Mammary epithelial cell (primary cell): Measurements from ENCODE around the gene AGXT.

ENCODE experiments used
- CTCF ChIP-seq, 2 donors: IDR thresholded peaks in 1 of 2; conservative IDR thresholded peaks in 1 of 2; 2 replicates each; pipeline ENCODE4 v1.5.1; 2011 to 2012; ENCODE audit warnings: inconsistent platforms in 2 of 2, low read length in 2 of 2, mild to moderate bottlenecking in 2 of 2, control low read depth in 1 of 2, low read depth in 1 of 2; ENCODE audit not compliant: insufficient read depth in 1 of 2; ENCODE audit errors: extremely low read depth in 1 of 2
- EZH2 ChIP-seq: IDR thresholded peaks from 2 replicates; pipeline ENCODE4 v1.6.1; 2012; ENCODE audit warnings: low read length, inconsistent platforms, borderline replicate concordance

- peak; percentile 58 to 76 for TF ChIP-seq CTCF (conservative IDR thresholded peaks at IDR 0.05 in 1 of 2, IDR thresholded peaks at IDR 0.05 in 1 of 2; ENCODE audit: extremely low read depth in 1 of 2, insufficient read depth in 1 of 2, low read depth in 1 of 2, low read length in 2 of 2)
- TF ChIP-seq EZH2: no peak
Measured at GRCh38 chr2:240840435-240841060, 28.1 kb upstream of the AGXT start.
